Effector CD8-positive, alpha-beta T cell (primary cell): ENCODE measurements around the gene LDLRAD4.

Source experiments
- DNase-seq: peaks from one replicate; lab custom pipeline; 2025; lab: John Stamatoyannopoulos, UW

Gene LDLRAD4

GRCh38 chr18:13429884-13430510 lies 211.4 kb downstream of the LDLRAD4 start:
- no peak for DNase-seq

GRCh38 chr18:13430663-13431062 lies 212.1 kb downstream of the LDLRAD4 start:
- no peak for DNase-seq

- DNase-seq: no peak
Measured at GRCh38 chr18:13431886-13432285, 213.3 kb downstream of the LDLRAD4 start.

GRCh38 chr18:13433125-13433524 lies 214.6 kb downstream of the LDLRAD4 start:
- DNase-seq: no peak

GRCh38 chr18:13433685-13434084 lies 215.1 kb downstream of the LDLRAD4 start:
- no peak for DNase-seq

- no peak for DNase-seq
Measured at GRCh38 chr18:13434854-13435253, 216.3 kb downstream of the LDLRAD4 start.

GRCh38 chr18:13435586-13436333 lies 217.2 kb downstream of the LDLRAD4 start:
- DNase-seq: no peak

GRCh38 chr18:13436576-13436975 lies 218.0 kb downstream of the LDLRAD4 start:
- DNase-seq: no peak

GRCh38 chr18:13437034-13437433 lies 218.5 kb downstream of the LDLRAD4 start:
- DNase-seq: no peak

- DNase-seq: peak; percentile 10
Measured at GRCh38 chr18:13437796-13438506, 219.4 kb downstream of the LDLRAD4 start.

GRCh38 chr18:13438507-13439056 lies 220.0 kb downstream of the LDLRAD4 start:
- no peak for DNase-seq

- no peak for DNase-seq
Measured at GRCh38 chr18:13439461-13439860, 220.9 kb downstream of the LDLRAD4 start.

GRCh38 chr18:13440277-13441248 lies 222.0 kb downstream of the LDLRAD4 start:
- DNase-seq: no peak

- DNase-seq: no peak
Measured at GRCh38 chr18:13441736-13442135, 223.2 kb downstream of the LDLRAD4 start.

- DNase-seq: no peak
Measured at GRCh38 chr18:13442451-13442850, 223.9 kb downstream of the LDLRAD4 start.

- DNase-seq: no peak
Measured at GRCh38 chr18:13443552-13443951, 225.0 kb downstream of the LDLRAD4 start.

GRCh38 chr18:13444430-13445240 lies 226.1 kb downstream of the LDLRAD4 start:
- no peak for DNase-seq

- DNase-seq: no peak
Measured at GRCh38 chr18:13445241-13445897, 226.8 kb downstream of the LDLRAD4 start.

- no peak for DNase-seq
Measured at GRCh38 chr18:13446024-13446423, 227.5 kb downstream of the LDLRAD4 start.
